ENCODE measurements around the gene C1QTNF5. TPM values are rescaled to one million over a fixed set of nuclear protein-coding genes. Genes with fewer than 3 reads are reported as not detected.

The C1QTNF5 gene
- total RNA-seq, 1 donor from 2014 or later = 0.90 TPM

- no peak overlapping the region for H3K4me3 ChIP-seq
- H3K27me3 ChIP-seq = peaks cover 13% of the 10 kb centered on the region
- H3K4me2 ChIP-seq = peak overlapping the region; percentile 86
- no peak overlapping the region for H3K9ac ChIP-seq
- no peak overlapping the region for H3K27ac ChIP-seq
- no peaks in the 10 kb centered on the region for H4K20me1 ChIP-seq (ENCODE audit: low read depth)
- Mint-ChIP-seq H3K9me3 (no peaks in the 10 kb centered on the region), H3K27me3 (ENCODE audit: insufficient read depth, low read depth) (peaks cover 18% of the 10 kb centered on the region), H3K36me3 (peaks cover 13% of the 10 kb centered on the region), H3K4me1 (peaks cover 57% of the 10 kb centered on the region), H3K4me3 (peak overlapping the region; percentile 66), H3K27ac (no peak overlapping the region)
- H3K36me3 ChIP-seq = no peaks in the 10 kb centered on the region
- H3K79me2 ChIP-seq (ENCODE audit: low read depth) = no peaks in the 10 kb centered on the region
- no peak for DNase-seq (ENCODE audit: low spot score)
- H3K4me1 ChIP-seq = peaks cover 10% of the 10 kb centered on the region
- H3F3A ChIP-seq (ENCODE audit: low read depth) = peaks cover 9% of the 10 kb centered on the region
- no peak overlapping the region for H2AFZ ChIP-seq (replicated peaks)
- no peaks in the 10 kb centered on the region for H3K9me3 ChIP-seq (ENCODE audit: low read depth)
- no peak for TF ChIP-seq EZH2phosphoT487 (IDR thresholded peaks at IDR 0.05)
- no peak for TF ChIP-seq EZH2 (IDR thresholded peaks at IDR 0.05)
- TF ChIP-seq CTCF (IDR thresholded peaks at IDR 0.05) = no peak
These were observed 14.6 kb upstream of the C1QTNF5 start for GRCh38 chr11:119355091-119355843.

- H3F3A ChIP-seq (ENCODE audit: low read depth) = peaks cover 12% of the 10 kb centered on the region
- Mint-ChIP-seq H3K27me3 (ENCODE audit: insufficient read depth, low read depth) (peaks cover 11% of the 10 kb centered on the region), H3K36me3 (peaks cover 4% of the 10 kb centered on the region), H3K9me3 (peaks cover 3% of the 10 kb centered on the region), H3K27ac (peak overlapping the region; percentile 75), H3K4me1 (peaks cover 62% of the 10 kb centered on the region), H3K4me3 (peak overlapping the region; percentile 24)
- H3K4me2 ChIP-seq = no peak overlapping the region
- peaks cover 13% of the 10 kb centered on the region for H3K27me3 ChIP-seq
- no peak overlapping the region for H3K4me3 ChIP-seq
- H3K27ac ChIP-seq = no peak overlapping the region
- no peaks in the 10 kb centered on the region for H3K79me2 ChIP-seq (ENCODE audit: low read depth)
- no peaks in the 10 kb centered on the region for H4K20me1 ChIP-seq (ENCODE audit: low read depth)
- H3K36me3 ChIP-seq = no peaks in the 10 kb centered on the region
- no peak overlapping the region for H2AFZ ChIP-seq (replicated peaks)
- no peak for DNase-seq (ENCODE audit: low spot score)
- H3K4me1 ChIP-seq = peaks cover 10% of the 10 kb centered on the region
- no peak for TF ChIP-seq EZH2phosphoT487 (IDR thresholded peaks at IDR 0.05)
- no peak for TF ChIP-seq EZH2 (IDR thresholded peaks at IDR 0.05)
- TF ChIP-seq CTCF (IDR thresholded peaks at IDR 0.05) = no peak
- H3K9ac ChIP-seq = no peak overlapping the region
- H3K9me3 ChIP-seq (ENCODE audit: low read depth) = no peaks in the 10 kb centered on the region
These were observed 12.2 kb upstream of the C1QTNF5 start for GRCh38 chr11:119352857-119353260.

- peaks cover 5% of the 10 kb centered on the region for H3K27me3 ChIP-seq
- Mint-ChIP-seq H3K27ac (peak overlapping the region; percentile 48), H3K9me3 (peaks cover 3% of the 10 kb centered on the region), H3K4me1 (peaks cover 64% of the 10 kb centered on the region), H3K27me3 (ENCODE audit: insufficient read depth, low read depth) (peaks cover 13% of the 10 kb centered on the region), H3K36me3 (no peaks in the 10 kb centered on the region), H3K4me3 (peak overlapping the region; percentile 6)
- peaks cover 12% of the 10 kb centered on the region for H3F3A ChIP-seq (ENCODE audit: low read depth)
- H3K4me3 ChIP-seq = no peak overlapping the region
- no peak overlapping the region for H3K4me2 ChIP-seq
- TF ChIP-seq EZH2phosphoT487 (IDR thresholded peaks at IDR 0.05) (no peak), CTCF (IDR thresholded peaks at IDR 0.05) (no peak), EZH2 (IDR thresholded peaks at IDR 0.05) (no peak)
- H3K9ac ChIP-seq = no peak overlapping the region
- H3K9me3 ChIP-seq (ENCODE audit: low read depth) = no peaks in the 10 kb centered on the region
- H2AFZ ChIP-seq (replicated peaks) = no peak overlapping the region
- DNase-seq (ENCODE audit: low spot score) = no peak
- H3K79me2 ChIP-seq (ENCODE audit: low read depth) = no peaks in the 10 kb centered on the region
- H3K4me1 ChIP-seq = peaks cover 20% of the 10 kb centered on the region
- no peak overlapping the region for H3K27ac ChIP-seq
- H4K20me1 ChIP-seq (ENCODE audit: low read depth) = no peaks in the 10 kb centered on the region
- H3K36me3 ChIP-seq = no peaks in the 10 kb centered on the region
These were observed 10.5 kb upstream of the C1QTNF5 start for GRCh38 chr11:119351232-119351631.
